ENCODE measurements around the gene NUDT1.

The NUDT1 gene

DNA sequence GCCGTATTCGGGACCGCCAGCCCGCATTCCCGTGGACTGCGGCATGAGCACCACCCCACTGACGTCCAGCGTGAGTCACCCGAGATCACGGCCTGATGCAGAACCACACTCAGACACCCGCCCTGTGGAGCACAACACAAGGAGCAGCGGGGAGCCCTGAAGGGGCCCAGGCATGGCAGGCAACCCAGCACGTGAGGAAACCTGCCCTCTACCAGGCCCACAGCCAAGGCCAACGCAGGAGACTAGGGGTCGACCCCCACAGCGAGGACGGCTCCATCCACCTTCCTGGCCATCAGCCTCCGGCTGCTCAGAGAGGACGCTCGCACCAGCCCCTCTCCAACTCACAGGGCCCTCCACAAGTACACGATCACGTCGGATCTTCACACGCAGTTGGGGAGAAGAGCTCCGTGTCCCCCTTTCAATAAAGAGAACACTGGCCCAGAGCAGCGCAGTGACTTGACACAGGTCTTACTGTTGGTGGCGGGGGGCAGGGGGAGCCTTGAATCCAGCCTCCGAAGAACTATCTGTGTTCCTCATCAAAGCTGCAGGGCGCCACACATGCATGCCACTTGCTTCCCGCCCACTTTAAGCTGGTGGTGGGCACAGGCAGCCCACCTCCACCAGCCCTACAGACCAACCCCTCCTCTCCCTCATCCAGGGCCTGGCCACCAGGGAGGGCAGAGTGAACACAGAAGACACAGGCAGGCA lies 31.3 kb upstream of the NUDT1 start:
- no peak for DNase-seq (ENCODE audit: low read depth in 1 of 2, low spot score in 1 of 2)
- TF ChIP-seq JUND (IDR thresholded peaks at IDR 0.05; ENCODE audit: low read depth): no peak
- in situ Hi-C loops (cut with HindIII; ENCODE audit: low pct_unique_long_range_greater_than_20kb, low sequenced_read_pairs): no loop called here

DNA sequence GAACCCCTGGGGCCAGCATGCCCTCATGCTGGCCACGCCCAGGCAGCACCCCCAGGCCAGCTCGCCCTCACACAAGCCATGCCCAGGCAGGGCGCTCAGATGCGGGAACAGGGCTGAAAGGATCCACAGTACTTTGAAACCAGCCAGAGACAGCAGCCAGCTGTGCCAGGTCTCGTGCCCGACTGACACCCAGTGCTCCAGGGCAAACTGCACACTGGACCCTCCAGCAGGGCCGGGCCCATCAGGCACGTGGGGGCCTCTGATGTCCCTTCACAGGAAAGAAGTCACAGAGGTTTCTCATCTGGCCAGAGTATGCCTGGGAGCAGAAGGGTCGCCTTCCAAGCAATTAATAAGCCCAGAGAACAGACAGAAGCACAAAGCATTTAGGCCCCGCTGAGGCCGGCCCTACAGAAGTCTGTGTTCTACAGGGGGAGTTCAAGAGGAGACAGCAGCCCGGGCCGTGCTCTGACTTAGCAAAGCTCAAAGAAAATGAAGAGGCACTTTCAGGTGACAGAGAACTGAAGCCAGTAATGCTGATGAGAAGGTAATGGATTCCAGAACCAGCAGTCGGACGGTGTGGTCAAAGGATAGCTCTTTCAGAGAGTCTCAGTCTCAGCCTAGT lies 30.7 kb upstream of the NUDT1 start:
- TF ChIP-seq JUND (IDR thresholded peaks at IDR 0.05; ENCODE audit: low read depth): no peak
- DNase-seq (ENCODE audit: low read depth in 1 of 2, low spot score in 1 of 2): no peak
- in situ Hi-C loops (cut with HindIII; ENCODE audit: low pct_unique_long_range_greater_than_20kb, low sequenced_read_pairs): no loop called here

DNA sequence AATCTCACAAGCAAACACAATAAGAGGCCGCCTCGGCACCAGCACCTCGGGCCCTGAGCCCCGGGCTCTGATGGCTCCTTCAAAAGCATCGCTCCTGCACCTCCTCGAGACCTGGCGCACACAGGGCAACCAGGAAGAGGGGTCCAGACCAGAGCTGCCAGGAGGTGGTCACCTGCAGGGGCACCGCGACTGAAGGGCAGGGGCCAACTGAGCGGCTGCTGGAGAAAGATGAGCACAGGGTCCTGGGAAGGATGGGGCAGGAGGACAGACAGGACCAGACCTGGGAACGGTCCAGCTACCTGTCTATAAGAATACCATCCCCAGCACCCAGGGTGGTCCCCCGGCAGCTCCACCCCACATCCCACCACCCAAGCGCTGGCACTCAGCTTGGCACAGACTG lies 30.1 kb upstream of the NUDT1 start:
- TF ChIP-seq JUND (IDR thresholded peaks at IDR 0.05; ENCODE audit: low read depth): no peak
- in situ Hi-C loops (cut with HindIII; ENCODE audit: low pct_unique_long_range_greater_than_20kb, low sequenced_read_pairs): no loop called here
- no peak for DNase-seq (ENCODE audit: low read depth in 1 of 2, low spot score in 1 of 2)

DNA sequence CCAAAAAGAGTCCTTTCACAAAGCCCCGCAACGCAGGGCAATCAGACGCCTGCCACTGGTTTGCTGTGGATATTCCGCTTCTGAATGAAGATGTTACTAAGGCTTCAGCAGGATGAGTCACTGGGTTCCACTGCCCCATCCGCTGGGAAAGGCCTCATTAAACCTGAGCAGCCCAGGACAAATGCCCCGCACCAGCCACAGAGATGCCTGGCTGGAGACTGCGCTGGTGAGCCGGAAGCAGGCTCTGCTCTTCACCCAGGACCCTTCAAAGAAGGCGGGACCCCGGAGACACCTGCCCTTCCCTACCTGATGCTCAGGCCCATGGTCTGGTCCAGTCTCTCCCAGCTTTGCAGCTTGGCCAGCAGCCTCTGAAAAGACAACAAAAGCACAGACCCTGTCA lies 29.1 kb upstream of the NUDT1 start:
- in situ Hi-C loops (cut with HindIII; ENCODE audit: low pct_unique_long_range_greater_than_20kb, low sequenced_read_pairs): no loop called here
- no peak for DNase-seq (ENCODE audit: low read depth in 1 of 2, low spot score in 1 of 2)
- no peak for TF ChIP-seq JUND (IDR thresholded peaks at IDR 0.05; ENCODE audit: low read depth)

DNA sequence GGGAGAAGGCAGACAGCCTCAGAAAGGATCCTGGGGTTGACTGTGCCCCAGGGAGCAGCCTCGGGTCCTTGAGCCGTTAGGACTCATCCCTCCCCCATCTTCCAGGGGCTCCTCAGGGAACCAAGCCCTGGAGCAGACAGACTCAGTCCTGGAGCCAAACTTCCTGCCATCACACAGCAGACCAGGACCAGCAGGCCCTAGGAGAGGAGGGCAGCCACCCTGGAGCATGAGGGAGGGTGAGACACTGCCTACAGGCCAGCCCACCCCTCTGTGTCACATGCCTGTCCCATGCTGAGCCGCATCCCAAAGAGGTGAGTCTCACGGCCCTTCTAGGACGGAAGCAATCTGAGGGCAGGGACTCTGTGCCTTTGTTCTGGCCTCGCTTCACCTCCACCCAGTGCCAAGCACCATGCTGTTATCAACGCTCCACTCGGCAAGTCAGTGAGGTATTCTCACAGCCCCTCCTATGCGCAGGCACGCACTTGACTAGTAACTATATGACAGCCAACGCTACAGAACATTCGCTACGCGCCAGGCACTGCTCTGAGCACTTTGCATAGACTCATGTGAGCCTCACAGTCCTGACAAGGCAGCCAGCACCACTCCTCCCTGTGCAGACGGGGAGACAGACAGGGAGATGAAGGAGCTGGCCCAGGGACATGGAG lies 28.3 kb upstream of the NUDT1 start:
- in situ Hi-C loops (cut with HindIII; ENCODE audit: low pct_unique_long_range_greater_than_20kb, low sequenced_read_pairs): no loop called here
- DNase-seq (ENCODE audit: low read depth in 1 of 2, low spot score in 1 of 2): no peak

DNA sequence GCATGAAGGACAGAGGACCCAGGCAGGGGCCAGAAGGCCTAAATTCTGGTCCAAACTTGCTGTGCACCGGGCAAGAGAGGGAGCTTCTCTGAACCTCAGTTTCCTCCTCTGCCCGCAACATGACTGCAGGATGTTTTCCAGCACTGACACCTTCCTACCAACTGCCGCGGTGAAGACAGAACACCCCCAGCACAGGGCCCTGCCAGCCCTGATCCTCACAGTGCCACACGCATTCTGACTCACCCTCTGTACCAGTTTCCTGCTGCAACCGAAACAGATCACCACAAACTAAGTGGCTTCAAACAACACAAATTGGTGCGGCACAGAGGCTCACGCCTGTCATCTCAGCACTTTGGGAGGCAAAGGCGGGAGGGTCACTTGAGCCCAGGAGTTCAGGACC lies 27.4 kb upstream of the NUDT1 start:
- in situ Hi-C loops (cut with HindIII; ENCODE audit: low pct_unique_long_range_greater_than_20kb, low sequenced_read_pairs): no loop called here
- no peak for DNase-seq (ENCODE audit: low read depth in 1 of 2, low spot score in 1 of 2)
- TF ChIP-seq JUND (IDR thresholded peaks at IDR 0.05; ENCODE audit: low read depth): no peak

More for the DNA sequence above, 28.3 kb upstream of the NUDT1 start:
- no peak for TF ChIP-seq JUND (IDR thresholded peaks at IDR 0.05; ENCODE audit: low read depth)

DNA sequence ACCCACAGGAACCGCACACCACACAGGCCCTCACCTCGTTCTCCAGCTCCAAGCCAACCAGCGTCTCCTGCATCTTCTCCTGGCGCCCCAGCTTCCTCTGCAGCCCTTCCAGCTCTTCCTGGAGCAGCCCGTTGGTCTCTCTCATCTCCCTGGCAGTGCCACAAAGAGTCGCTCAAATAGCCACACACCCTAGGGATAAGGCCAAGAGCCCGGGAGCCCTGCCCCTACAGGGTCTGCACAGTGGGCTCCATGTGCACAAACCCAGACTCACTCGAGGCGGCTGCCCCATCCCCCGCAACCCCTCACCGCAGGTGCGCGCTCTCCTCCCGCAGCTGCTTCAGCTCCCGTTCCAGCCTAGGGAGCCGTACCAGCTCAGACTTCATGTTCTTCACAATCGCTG lies 26.2 kb upstream of the NUDT1 start:
- in situ Hi-C loops (cut with HindIII; ENCODE audit: low pct_unique_long_range_greater_than_20kb, low sequenced_read_pairs): no loop called here
- TF ChIP-seq JUND (IDR thresholded peaks at IDR 0.05; ENCODE audit: low read depth): no peak

DNA sequence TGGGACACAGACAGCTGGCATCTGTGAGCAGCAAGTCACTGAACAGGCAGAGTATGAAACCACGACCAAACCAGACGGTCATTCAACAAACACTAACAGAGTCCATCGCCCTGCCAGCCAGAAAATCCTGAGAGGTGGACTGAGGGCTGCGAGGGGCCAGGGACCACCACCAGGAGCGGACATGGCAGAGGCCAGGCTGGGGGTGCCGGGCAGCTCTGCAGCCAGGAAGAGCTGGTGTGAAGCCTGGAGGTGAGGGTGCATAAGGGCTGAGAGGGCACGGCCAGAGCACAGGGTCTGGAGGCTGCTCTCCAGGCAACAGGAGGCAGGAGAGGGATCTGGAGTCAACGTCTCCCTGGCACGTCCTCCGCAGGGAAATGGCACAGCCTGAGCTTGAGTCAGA lies 24.8 kb upstream of the NUDT1 start:
- in situ Hi-C loops (cut with HindIII; ENCODE audit: low pct_unique_long_range_greater_than_20kb, low sequenced_read_pairs): no loop called here
- DNase-seq (ENCODE audit: low read depth in 1 of 2, low spot score in 1 of 2): no peak
- no peak for TF ChIP-seq JUND (IDR thresholded peaks at IDR 0.05; ENCODE audit: low read depth)

More for the DNA sequence above, 26.2 kb upstream of the NUDT1 start:
- DNase-seq (ENCODE audit: low read depth in 1 of 2, low spot score in 1 of 2): no peak

DNA sequence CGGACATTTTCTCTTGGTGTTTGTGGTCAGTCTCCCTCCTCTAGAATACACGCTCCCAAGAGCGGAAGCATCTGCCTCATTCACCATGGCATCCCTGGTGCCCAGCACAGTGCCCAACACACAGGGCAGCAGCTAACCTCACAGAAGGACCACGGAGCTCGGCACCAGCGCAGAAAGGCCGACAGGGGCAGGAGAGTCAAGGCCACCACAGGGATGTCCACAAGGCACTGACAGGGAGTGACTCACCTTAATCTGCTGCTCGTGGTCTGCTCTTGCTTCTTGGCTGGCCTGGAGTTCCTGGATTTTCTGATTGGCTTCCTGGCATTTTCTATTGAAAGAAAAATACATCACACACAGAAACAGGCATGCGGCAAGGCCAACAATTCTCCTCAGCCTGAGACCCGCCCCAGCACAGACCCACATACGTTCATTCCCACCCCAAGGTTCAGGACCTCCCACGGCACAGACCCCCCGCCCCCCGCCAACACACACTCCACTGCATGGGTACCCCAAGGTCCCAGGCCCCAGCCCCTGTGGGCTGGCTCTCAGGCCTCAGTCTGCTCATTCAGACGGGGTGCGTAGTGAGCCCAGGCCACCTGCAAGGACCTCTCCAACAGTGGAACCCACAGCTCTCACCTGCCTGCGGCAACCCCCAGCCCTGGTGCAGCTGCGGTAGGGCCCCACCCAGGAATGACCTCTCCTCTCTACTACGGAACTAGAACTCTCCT lies 24.1 kb upstream of the NUDT1 start:
- TF ChIP-seq JUND (IDR thresholded peaks at IDR 0.05; ENCODE audit: low read depth): no peak
- no peak for DNase-seq (ENCODE audit: low read depth in 1 of 2, low spot score in 1 of 2)
- in situ Hi-C loops (cut with HindIII; ENCODE audit: low pct_unique_long_range_greater_than_20kb, low sequenced_read_pairs): no loop called here

DNA sequence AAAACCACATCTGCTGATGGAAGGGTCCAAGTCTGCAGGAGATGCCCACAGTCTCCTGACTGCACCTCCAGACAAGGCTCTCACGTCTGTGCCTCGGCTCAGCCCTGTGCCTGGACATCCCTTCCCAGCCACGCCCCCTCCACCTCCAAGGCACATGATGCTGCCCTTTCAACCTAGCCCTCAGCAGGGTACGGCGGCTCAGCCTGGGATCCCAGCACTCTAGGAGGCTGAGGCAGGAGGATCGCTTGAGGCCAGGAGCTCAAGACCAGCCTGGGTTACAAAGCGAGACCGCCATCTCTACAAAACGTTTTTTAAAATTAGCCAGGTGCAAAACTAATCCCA lies 23.6 kb upstream of the NUDT1 start:
- TF ChIP-seq JUND (IDR thresholded peaks at IDR 0.05; ENCODE audit: low read depth): no peak
- in situ Hi-C loops (cut with HindIII; ENCODE audit: low pct_unique_long_range_greater_than_20kb, low sequenced_read_pairs): no loop called here
- no peak for DNase-seq (ENCODE audit: low read depth in 1 of 2, low spot score in 1 of 2)

DNA sequence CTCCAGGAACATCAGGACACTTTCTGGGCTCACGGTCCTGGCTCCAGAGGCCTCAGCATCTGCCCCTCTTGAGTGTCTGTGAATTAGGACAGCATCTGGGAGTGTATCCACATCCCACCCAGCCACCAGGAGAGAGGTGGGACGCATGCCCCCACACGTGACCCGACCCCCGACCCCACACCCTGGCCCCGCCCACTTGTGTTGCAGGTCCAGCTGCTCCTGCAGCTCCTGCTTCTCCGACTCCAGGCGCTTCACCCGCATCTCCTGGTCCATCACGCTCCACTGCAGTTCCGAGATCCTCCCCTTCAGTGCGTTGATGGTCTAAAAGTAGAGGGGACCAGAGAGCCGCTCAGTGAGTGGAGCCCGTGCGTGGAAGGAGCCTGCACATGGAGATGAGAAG lies 22.9 kb upstream of the NUDT1 start:
- no peak for DNase-seq (ENCODE audit: low read depth in 1 of 2, low spot score in 1 of 2)
- in situ Hi-C loops (cut with HindIII; ENCODE audit: low pct_unique_long_range_greater_than_20kb, low sequenced_read_pairs): no loop called here
- TF ChIP-seq JUND (IDR thresholded peaks at IDR 0.05; ENCODE audit: low read depth): no peak

DNA sequence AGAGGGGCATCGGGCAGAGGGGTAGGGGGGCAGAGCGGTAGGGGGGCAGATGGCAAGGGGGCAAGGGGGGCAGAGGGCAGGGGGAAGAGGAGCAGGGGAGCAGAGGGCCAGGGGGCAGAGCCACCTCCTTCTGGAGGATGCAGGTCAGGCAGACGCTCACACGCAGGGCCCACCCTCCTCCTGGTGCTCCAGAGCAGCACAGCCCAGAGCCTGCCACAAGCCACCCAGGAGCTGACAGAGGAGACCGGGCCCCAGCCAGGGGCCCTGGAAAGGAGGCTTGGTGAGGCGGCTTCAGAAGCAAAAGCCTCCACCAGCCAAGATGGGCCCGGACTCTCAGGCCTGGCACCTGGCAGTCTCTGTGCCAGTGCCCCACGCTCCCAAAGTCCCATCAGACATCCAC lies 22.4 kb upstream of the NUDT1 start:
- in situ Hi-C loops (cut with HindIII; ENCODE audit: low pct_unique_long_range_greater_than_20kb, low sequenced_read_pairs): no loop called here
- DNase-seq (ENCODE audit: low read depth in 1 of 2, low spot score in 1 of 2): no peak
- no peak for TF ChIP-seq JUND (IDR thresholded peaks at IDR 0.05; ENCODE audit: low read depth)

DNA sequence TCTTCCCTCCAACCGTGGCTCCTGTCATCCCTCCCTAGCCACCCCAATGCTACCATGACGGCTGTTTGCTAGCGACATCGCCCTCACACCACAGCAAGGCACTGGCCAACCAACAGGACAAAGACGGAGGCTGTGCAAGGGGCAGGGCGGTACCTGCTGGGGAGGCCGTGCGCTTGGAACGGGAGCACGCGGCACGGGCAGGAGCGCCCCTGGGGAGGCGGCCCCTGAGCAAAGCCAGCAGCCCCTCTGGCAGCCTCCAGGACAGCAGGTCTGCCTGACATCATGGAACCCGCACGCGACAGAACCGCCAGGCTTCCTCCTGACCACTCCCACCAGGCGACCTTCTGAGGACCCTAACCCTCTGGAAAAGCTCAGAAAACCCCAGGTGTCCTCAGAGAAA lies 22.0 kb upstream of the NUDT1 start:
- in situ Hi-C loops (cut with HindIII; ENCODE audit: low pct_unique_long_range_greater_than_20kb, low sequenced_read_pairs): no loop called here
- no peak for DNase-seq (ENCODE audit: low read depth in 1 of 2, low spot score in 1 of 2)
- TF ChIP-seq JUND (IDR thresholded peaks at IDR 0.05; ENCODE audit: low read depth): no peak

All from T47D (cell line).